ENCODE results near the gene PLD3. TPM values are rescaled to one million over a fixed set of nuclear protein-coding genes. Genes with fewer than 3 reads are reported as not detected.
A peak's percentile ranks its signal among the peaks of the same experiment; 100 is the strongest.

PLD3 gene
- total RNA-seq, 2 donors from 2014 or later: 177 to 240 TPM

- peak; percentile 91 for TF ChIP-seq CTCF (conservative IDR thresholded peaks at IDR 0.05)
- H3K36me3 ChIP-seq (ENCODE audit: control insufficient read depth, insufficient read depth, low read length): no peaks in the 10 kb centered on the region
- Mint-ChIP-seq H3K27ac (no peak overlapping the region), H3K4me3 (no peak overlapping the region), H3K27me3 (ENCODE audit: insufficient read depth) (no peaks in the 10 kb centered on the region), H3K4me1 (no peaks in the 10 kb centered on the region), H3K36me3 (ENCODE audit: low read depth) (no peaks in the 10 kb centered on the region), H3K9me3 (no peaks in the 10 kb centered on the region)
- no peak overlapping the region for H3K9ac ChIP-seq (ENCODE audit: extremely low read depth, low read length, poor library complexity, severe bottlenecking)
- H3K27me3 ChIP-seq (ENCODE audit: control insufficient read depth, insufficient read depth, low read length, poor library complexity, severe bottlenecking): no peaks in the 10 kb centered on the region
- H3K9me3 ChIP-seq (ENCODE audit: control insufficient read depth, low read length): no peaks in the 10 kb centered on the region
- WGBS, 2 experiments (ENCODE audit: insufficient coverage in 1 of 2, insufficient read length in 1 of 2): 26 to 34% methylated on average over 5 of the region's 5 CpGs
- H3K27ac ChIP-seq (ENCODE audit: low read depth, low read length): no peak overlapping the region
- no peaks in the 10 kb centered on the region for H3K4me1 ChIP-seq (ENCODE audit: control insufficient read depth, insufficient read depth, low read length)
- DNase-seq: peak; percentile 88
- no peak overlapping the region for H3K4me3 ChIP-seq (ENCODE audit: low read length)
Observed at GRCh38 chr19:40305403-40305802, 43.1 kb upstream of the PLD3 start.

- Mint-ChIP-seq H3K4me3 (no peak overlapping the region), H3K27me3 (ENCODE audit: insufficient read depth) (no peaks in the 10 kb centered on the region), H3K27ac (no peak overlapping the region), H3K9me3 (no peaks in the 10 kb centered on the region), H3K4me1 (no peaks in the 10 kb centered on the region), H3K36me3 (ENCODE audit: low read depth) (no peaks in the 10 kb centered on the region)
- DNase-seq: no peak
- Histone ChIP-seq H3K27me3 (ENCODE audit: control insufficient read depth, insufficient read depth, low read length, poor library complexity, severe bottlenecking) (no peaks in the 10 kb centered on the region), H3K9me3 (ENCODE audit: control insufficient read depth, low read length) (no peaks in the 10 kb centered on the region), H3K36me3 (ENCODE audit: control insufficient read depth, insufficient read depth, low read length) (no peaks in the 10 kb centered on the region), H3K4me3 (ENCODE audit: low read length) (no peak overlapping the region), H3K27ac (ENCODE audit: low read depth, low read length) (no peak overlapping the region), H3K9ac (ENCODE audit: extremely low read depth, low read length, poor library complexity, severe bottlenecking) (no peak overlapping the region), H3K4me1 (ENCODE audit: control insufficient read depth, insufficient read depth, low read length) (no peaks in the 10 kb centered on the region)
- no peak for TF ChIP-seq CTCF (conservative IDR thresholded peaks at IDR 0.05)
- 83 to 100% methylated on average over 1 of the region's 1 CpG for WGBS, 2 experiments (ENCODE audit: insufficient coverage in 1 of 2, insufficient read length in 1 of 2)
Observed at GRCh38 chr19:40309666-40310065, 38.8 kb upstream of the PLD3 start.

GRCh38 chr19:40312533-40312932 lies 36.0 kb upstream of the PLD3 start:
- WGBS, 2 experiments (ENCODE audit: insufficient coverage in 1 of 2, insufficient read length in 1 of 2): no CpG with 5 or more reads among the region's 2 CpGs
- TF ChIP-seq CTCF (conservative IDR thresholded peaks at IDR 0.05): peak; percentile 38
- Mint-ChIP-seq H3K4me3 (no peak overlapping the region), H3K27me3 (ENCODE audit: insufficient read depth) (no peaks in the 10 kb centered on the region), H3K27ac (no peak overlapping the region), H3K36me3 (ENCODE audit: low read depth) (peaks cover 4% of the 10 kb centered on the region), H3K4me1 (no peaks in the 10 kb centered on the region), H3K9me3 (no peaks in the 10 kb centered on the region)
- Histone ChIP-seq H3K9ac (ENCODE audit: extremely low read depth, low read length, poor library complexity, severe bottlenecking) (no peak overlapping the region), H3K36me3 (ENCODE audit: control insufficient read depth, insufficient read depth, low read length) (peaks cover 9% of the 10 kb centered on the region), H3K4me1 (ENCODE audit: control insufficient read depth, insufficient read depth, low read length) (no peaks in the 10 kb centered on the region), H3K27ac (ENCODE audit: low read depth, low read length) (no peak overlapping the region), H3K27me3 (ENCODE audit: control insufficient read depth, insufficient read depth, low read length, poor library complexity, severe bottlenecking) (no peaks in the 10 kb centered on the region), H3K4me3 (ENCODE audit: low read length) (no peak overlapping the region), H3K9me3 (ENCODE audit: control insufficient read depth, low read length) (no peaks in the 10 kb centered on the region)
- DNase-seq: no peak
